Testis (tissue), 3 donors: ENCODE results near the gene CHEK2. TPM values are rescaled to one million over a fixed set of nuclear protein-coding genes. Genes with fewer than 3 reads are reported as not detected.

Experiments used
- DNase-seq: peaks from one replicate; pipeline ENCODE4 v3.0.0-alpha.2; 2019
- H3K27ac ChIP-seq, 2 donors: fragments of 200-600 bp; sonication (generic); one replicate each; pipeline ENCODE4 v1.5.1; 2019
- H3K27me3 ChIP-seq: fragments of 200-600 bp; sonication (generic); one replicate; pipeline ENCODE4 v1.5.1; 2019
- H3K36me3 ChIP-seq: fragments of 200-600 bp; sonication (generic); one replicate; pipeline ENCODE4 v1.5.1; 2017; ENCODE audit warnings: low read depth; ENCODE audit errors: missing control alignments
- H3K4me1 ChIP-seq: fragments of 200-600 bp; sonication (generic); one replicate; pipeline ENCODE4 v1.5.1; 2019
- H3K4me3 ChIP-seq, 2 donors: fragments of 200-600 bp; sonication (generic); one replicate each; pipeline ENCODE4 v1.5.1; 2017 to 2019
- H3K9me3 ChIP-seq: fragments of 200-600 bp; sonication (generic); one replicate; pipeline ENCODE4 v1.5.1; 2017
- CTCF ChIP-seq, 3 experiments: fragments of 450-650 bp in 2 of 3; fragments of 200-600 bp in 1 of 3; sonication (generic) in 1 of 3; IDR thresholded peaks; one replicate each; pipeline ENCODE4 v1.5.1; 2016 to 2019; ENCODE audit warnings: antibody characterized with exemption in 3 of 3, mild to moderate bottlenecking in 2 of 3, moderate library complexity in 1 of 3
- POLR2A ChIP-seq: fragments of 450-650 bp; IDR thresholded peaks from one replicate; pipeline ENCODE4 v1.6.1; 2017; ENCODE audit warnings: antibody characterized with exemption, mild to moderate bottlenecking, moderate library complexity
- WGBS, 2 donors: methylation state at CpG; one replicate each; pipeline ENCODE4 v1.1.5; 2018; 5-methylcytosine and 5-hydroxymethylcytosine counted together
- intact Hi-C: fragments of 100-400 bp; cut with DNase I; formaldehyde crosslinking; loops from one replicate; pipeline ENCODE4 v1.15.1; 2023; ENCODE audit warnings: low total_unique reads
- polyA plus RNA-seq: library from polyadenylated mRNA; stranded (reverse); fragments of 350-450 nt; fragmentation: Illumina TruSeq; extraction: RNeasy Lipid Tissue Mini Kit (QIAGEN cat#74804); gene quantifications from one replicate; pipeline ENCODE4 v1.2.3, GENCODE V29; 2014; ENCODE audit warnings: low read depth, low replicate concordance; ENCODE audit not compliant: insufficient read depth
- total RNA-seq, 2 donors: library from RNA; depleted of rRNA; stranded (reverse); fragments of >200 nt; gene quantifications; one replicate each; pipeline ENCODE4 v1.2.3, GENCODE V29; 2016

CHEK2 gene
- total and polyA plus RNA-seq, 3 donors from 2014 or later = 13.5 to 28.1 (median 21.3) TPM

GRCh38 chr22:28734393-28734792 lies 7.2 kb downstream of the CHEK2 start:
- Histone ChIP-seq H3K4me1 (no peaks in the 10 kb centered on the region), H3K9me3 (no peaks in the 10 kb centered on the region), H3K27me3 (no peaks in the 10 kb centered on the region), H3K27ac (no peak overlapping the region), H3K4me3 (no peak overlapping the region), H3K36me3 (no peaks in the 10 kb centered on the region)
- 93 to 97% methylated on average over 6 of the region's 6 CpGs for WGBS, 2 donors
- no peak for TF ChIP-seq POLR2A
- TF ChIP-seq CTCF (IDR thresholded peaks at IDR 0.05) = no peak
- intact Hi-C loops = no loop called here
- DNase-seq = no peak

- H3K27ac ChIP-seq = no peak overlapping the region
- WGBS, 2 donors = 91 to 93% methylated on average over 2 to 3 of the region's 3 CpGs
- H3K27me3 ChIP-seq = no peaks in the 10 kb centered on the region
- no peaks in the 10 kb centered on the region for H3K36me3 ChIP-seq
- no peaks in the 10 kb centered on the region for H3K4me1 ChIP-seq
- H3K4me3 ChIP-seq = no peak overlapping the region
- no peaks in the 10 kb centered on the region for H3K9me3 ChIP-seq
- TF ChIP-seq POLR2A = no peak
- TF ChIP-seq CTCF (IDR thresholded peaks at IDR 0.05) = no peak
- DNase-seq = no peak
- intact Hi-C loops = no loop called here
Measured at GRCh38 chr22:28730179-28730578, 11.4 kb downstream of the CHEK2 start.

GRCh38 chr22:28728621-28729313 lies 12.9 kb downstream of the CHEK2 start:
- no peaks in the 10 kb centered on the region for H3K9me3 ChIP-seq
- DNase-seq = no peak
- H3K36me3 ChIP-seq = no peaks in the 10 kb centered on the region
- TF ChIP-seq CTCF (IDR thresholded peaks at IDR 0.05) = no peak
- no peak for TF ChIP-seq POLR2A
- no peaks in the 10 kb centered on the region for H3K4me1 ChIP-seq
- H3K27ac ChIP-seq = no peak overlapping the region
- intact Hi-C loops = no loop called here
- no peaks in the 10 kb centered on the region for H3K27me3 ChIP-seq
- H3K4me3 ChIP-seq = no peak overlapping the region
- 96% methylated on average over 10 of the region's 10 CpGs for WGBS, 2 donors

- TF ChIP-seq CTCF (IDR thresholded peaks at IDR 0.05) = no peak
- TF ChIP-seq POLR2A = no peak
- Histone ChIP-seq H3K36me3 (no peaks in the 10 kb centered on the region), H3K4me1 (no peaks in the 10 kb centered on the region), H3K4me3 (no peak overlapping the region), H3K27me3 (no peaks in the 10 kb centered on the region), H3K9me3 (no peaks in the 10 kb centered on the region), H3K27ac (no peak overlapping the region)
- DNase-seq = no peak
- intact Hi-C loops = no loop called here
- 83 to 98% methylated on average over 1 of the region's 1 CpG for WGBS, 2 donors
Measured at GRCh38 chr22:28728002-28728401, 13.6 kb downstream of the CHEK2 start.

GRCh38 chr22:28718044-28718443 lies 23.6 kb downstream of the CHEK2 start:
- TF ChIP-seq POLR2A (no peak), CTCF (IDR thresholded peaks at IDR 0.05) (no peak)
- intact Hi-C loops = no loop called here
- WGBS, 2 donors = 94 to 95% methylated on average over 3 of the region's 3 CpGs
- Histone ChIP-seq H3K36me3 (no peaks in the 10 kb centered on the region), H3K9me3 (no peaks in the 10 kb centered on the region), H3K4me3 (no peak overlapping the region), H3K4me1 (no peaks in the 10 kb centered on the region), H3K27me3 (no peaks in the 10 kb centered on the region), H3K27ac (no peak overlapping the region)
- no peak for DNase-seq
